ENCODE results near the gene PDAP1. TPM values are rescaled to one million over a fixed set of nuclear protein-coding genes. Genes with fewer than 3 reads are reported as not detected.

Gene PDAP1
- total and polyA plus RNA-seq, 2 of the 8 experiments (the other 6 are each of a cell fraction or from before 2014, with no cell fraction given), result 26.6 to 169 TPM

- Histone ChIP-seq H4K91ac (replicated peaks; ENCODE audit: insufficient read length, low read length) (no peak overlapping the region), H3K9ac (replicated peaks in 1 of 4; ENCODE audit: extremely low read depth in 1 of 4, low read depth in 3 of 4, low read length in 3 of 4) (no peak overlapping the region), H3K79me1 (ENCODE audit: low read depth, low read length) (no peaks in the 10 kb centered on the region), H3K14ac (ENCODE audit: insufficient read length) (no peak overlapping the region), H2AFZ (ENCODE audit: low read length) (no peak overlapping the region), H2AK5ac (ENCODE audit: low read depth, low read length) (no peak overlapping the region), H3K27ac (ENCODE audit: low read depth, low read length) (no peak overlapping the region), H2BK5ac (ENCODE audit: low read depth, low read length) (no peak overlapping the region; the same call in 1 of the 2 replicates), H3K36me3 (ENCODE audit: control insufficient read depth in 2 of 4, insufficient read depth in 4 of 4, low read length in 3 of 4) (peaks cover 6 to 44% (median 21%) of the 10 kb centered on the region in 4 experiments; a peak in 7 of 8 replicates), H4K5ac (ENCODE audit: insufficient read length, low read depth, low read length) (no peak overlapping the region), H3K23me2 (ENCODE audit: low read depth, low read length) (peaks cover 4% of the 10 kb centered on the region; the same call in 1 of the 2 replicates), H3K9me3 (ENCODE audit: insufficient read depth in 2 of 2, low read depth in 1 of 2, low read length in 1 of 2) (no peaks in the 10 kb centered on the region), H3K4me3 (ENCODE audit: extremely low read depth in 1 of 4, insufficient read depth in 2 of 4, low read depth in 3 of 4, low read length in 4 of 4) (no peak overlapping the region), H4K8ac (ENCODE audit: extremely low read depth, insufficient read depth, low read length) (no peak overlapping the region), H2BK12ac (ENCODE audit: low read depth, low read length) (no peak overlapping the region), H3K27me3 (replicated peaks in 1 of 4; ENCODE audit: control insufficient read depth in 3 of 4, extremely low read depth in 1 of 4, insufficient read depth in 3 of 4, low read length in 3 of 4) (no peaks in the 10 kb centered on the region), H3K56ac (replicated peaks; ENCODE audit: insufficient read length, low read depth, low read length) (no peak overlapping the region), H2BK15ac (ENCODE audit: low read length) (no peak overlapping the region), H3K4me1 (replicated peaks in 1 of 4; ENCODE audit: control insufficient read depth in 3 of 4, insufficient read depth in 4 of 4, low read length in 3 of 4) (peaks cover 2 to 12% (median 5%) of the 10 kb centered on the region in 4 experiments; a peak in 6 of 7 replicates), H3K18ac (ENCODE audit: extremely low read depth, low read length) (no peak overlapping the region), H3K79me2 (ENCODE audit: control insufficient read depth in 1 of 2, insufficient read depth in 2 of 2, low read length in 2 of 2) (no peaks in the 10 kb centered on the region), H2BK20ac (ENCODE audit: low read length) (no peak overlapping the region), H4K20me1 (replicated peaks in 1 of 2; ENCODE audit: control insufficient read depth in 1 of 2, insufficient read depth in 2 of 2, low read length in 2 of 2) (peaks cover 8 to 10% of the 10 kb centered on the region in 2 experiments), H3K23ac (ENCODE audit: insufficient read length) (no peak overlapping the region), H3K4ac (replicated peaks; ENCODE audit: insufficient read length, low read depth, low read length) (no peak overlapping the region), H3K4me2 (ENCODE audit: insufficient read depth in 1 of 2, low read depth in 2 of 2, low read length in 2 of 2) (no peak overlapping the region; a peak in 1 of 4 replicates), H2BK120ac (replicated peaks; ENCODE audit: low read depth, low read length) (no peak overlapping the region)
- FAIRE-seq, result no peak
- DNase-seq (ENCODE audit: low read depth in 1 of 2, low spot score in 2 of 2), result no peak
- ChIA-PET POLR2A (ENCODE audit: partially characterized antibody) (interaction anchor here (1.2 to 7.9 kb wide), 10 partner anchors 8 to 70 kb away, joined by 3 to 150 read pairs (median 12); partner anchors contain the start of genes BUD31, CPSF4, PDAP1 and PTCD1), CTCF (ENCODE audit: partially characterized antibody) (interaction anchor here (1.0 to 7.1 kb wide), 3 partner anchors 14 to 31 kb away, joined by 3 to 40 read pairs (median 4); no protein-coding TSS in a partner anchor)
- TF ChIP-seq CEBPB (IDR thresholded peaks at IDR 0.05; ENCODE audit: low read depth, low read length) (no peak), BACH1 (IDR thresholded peaks at IDR 0.05; ENCODE audit: low read length) (no peak), USF2 (IDR thresholded peaks at IDR 0.05; ENCODE audit: low read length) (no peak), E2F6 (IDR thresholded peaks at IDR 0.05) (no peak), RXRA (IDR thresholded peaks at IDR 0.05; ENCODE audit: insufficient read depth, low read depth, low read length) (no peak)
- 96% methylated on average over 22 of the region's 23 CpGs; no CpG with 5 or more reads in 1 of the 2 experiments for WGBS, 2 experiments (ENCODE audit: extremely low coverage in 1 of 2, insufficient coverage in 1 of 2, insufficient read length in 1 of 2, insufficient replicate concordance in 2 of 2, low coverage in 1 of 2, low lambda C conversion rate in 2 of 2, missing lambda C conversion rate in 1 of 2)
These were observed 17.3 kb downstream of the PDAP1 start for GRCh38 chr7:99390941-99391602.
